KOPT-K1 (cell line): ENCODE results near the gene PPP2R2C.

Experiments
- H3K27ac ChIP-seq: fragments of 200-600 bp; sonication (generic); 2 replicates; pipeline ENCODE4 v1.5.1; 2016; ENCODE audit warnings: antibody characterized with exemption, mild to moderate bottlenecking, low read depth, low read length; ENCODE audit not compliant: poor library complexity, severe bottlenecking
- H3K36me3 ChIP-seq: fragments of 200-600 bp; sonication (generic); 2 replicates; pipeline ENCODE4 v1.5.1; 2017; ENCODE audit warnings: antibody characterized with exemption, mild to moderate bottlenecking, low read length, moderate library complexity; ENCODE audit not compliant: insufficient read depth
- H3K9me3 ChIP-seq: fragments of 200-600 bp; sonication (generic); 2 replicates; pipeline ENCODE4 v1.5.1; 2017; ENCODE audit warnings: antibody characterized with exemption, low read length, mild to moderate bottlenecking; ENCODE audit not compliant: insufficient read depth, poor library complexity, severe bottlenecking

The PPP2R2C gene

GRCh38 chr4:6372649-6373525, 99.5 kb downstream of the PPP2R2C start:
- Histone ChIP-seq H3K27ac (no peak overlapping the region), H3K36me3 (no peaks in the 10 kb centered on the region), H3K9me3 (no peaks in the 10 kb centered on the region)

DNA sequence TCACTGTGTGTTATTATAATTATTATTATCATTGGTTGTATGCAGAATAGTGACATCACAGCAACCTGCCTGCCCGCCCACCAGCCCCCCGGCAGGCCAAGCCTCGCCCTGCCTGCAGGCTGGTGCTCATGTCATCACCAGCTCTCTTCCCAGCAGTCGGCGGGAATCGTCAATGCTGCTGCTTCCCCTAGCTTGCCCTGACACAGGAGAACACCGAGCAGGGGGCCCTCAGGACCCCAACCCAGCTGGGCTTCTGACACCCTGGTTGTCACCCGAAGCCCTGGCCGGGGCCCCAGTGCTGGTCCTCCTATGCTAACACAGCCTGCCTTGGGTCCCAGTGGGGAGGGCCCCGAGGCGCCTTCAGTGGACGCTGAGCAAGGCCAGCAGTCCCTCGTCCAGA, 100.6 kb downstream of the PPP2R2C start:
- H3K36me3 ChIP-seq: no peaks in the 10 kb centered on the region
- no peaks in the 10 kb centered on the region for H3K9me3 ChIP-seq
- H3K27ac ChIP-seq: no peak overlapping the region

- Histone ChIP-seq H3K36me3 (no peaks in the 10 kb centered on the region), H3K9me3 (no peaks in the 10 kb centered on the region), H3K27ac (no peak overlapping the region)
Observed at GRCh38 chr4:6371271-6371670, 101.1 kb downstream of the PPP2R2C start.

DNA sequence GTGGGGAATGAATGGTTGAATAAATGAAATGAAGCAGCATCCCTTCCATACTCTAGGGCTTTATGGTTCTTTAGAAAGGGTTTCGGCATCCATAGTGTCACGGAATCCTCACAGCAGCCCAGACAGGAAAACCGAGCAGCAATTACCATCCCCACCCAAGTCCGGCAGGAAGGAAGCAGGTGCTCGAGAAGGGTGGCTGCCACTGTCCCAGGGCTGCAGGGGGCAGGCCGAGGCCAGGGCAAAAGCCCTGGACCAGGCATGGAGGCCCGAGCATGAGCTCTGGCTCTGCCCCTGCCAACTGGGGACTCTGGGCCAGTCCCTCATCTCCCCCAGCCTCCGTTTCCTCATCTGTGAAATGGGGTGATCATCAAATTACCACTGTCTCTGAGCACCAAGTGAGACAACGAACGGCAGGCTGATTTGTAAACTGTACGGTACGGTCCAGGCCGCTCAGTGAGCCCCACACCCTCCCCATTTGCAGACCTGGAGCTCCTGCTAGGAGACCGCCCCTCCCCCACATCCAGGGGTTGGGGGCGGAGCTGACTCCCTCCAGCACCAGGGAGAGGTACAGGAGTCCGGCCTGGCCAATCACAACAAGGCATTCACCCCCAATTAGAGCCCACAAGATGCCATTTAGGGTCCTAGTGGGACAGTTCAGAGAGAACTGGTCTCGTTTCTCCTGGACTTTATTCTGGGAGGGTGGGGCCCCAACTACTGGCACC, 102.3 kb downstream of the PPP2R2C start:
- no peaks in the 10 kb centered on the region for H3K36me3 ChIP-seq
- no peaks in the 10 kb centered on the region for H3K9me3 ChIP-seq

GRCh38 chr4:6369511-6369910, 102.9 kb downstream of the PPP2R2C start:
- H3K9me3 ChIP-seq: no peaks in the 10 kb centered on the region
- no peaks in the 10 kb centered on the region for H3K36me3 ChIP-seq
- no peak overlapping the region for H3K27ac ChIP-seq

More for the DNA sequence above, 102.3 kb downstream of the PPP2R2C start:
- no peak overlapping the region for H3K27ac ChIP-seq

- no peaks in the 10 kb centered on the region for H3K9me3 ChIP-seq
- no peaks in the 10 kb centered on the region for H3K36me3 ChIP-seq
- no peak overlapping the region for H3K27ac ChIP-seq
Observed at GRCh38 chr4:6369035-6369434, 103.4 kb downstream of the PPP2R2C start.

DNA sequence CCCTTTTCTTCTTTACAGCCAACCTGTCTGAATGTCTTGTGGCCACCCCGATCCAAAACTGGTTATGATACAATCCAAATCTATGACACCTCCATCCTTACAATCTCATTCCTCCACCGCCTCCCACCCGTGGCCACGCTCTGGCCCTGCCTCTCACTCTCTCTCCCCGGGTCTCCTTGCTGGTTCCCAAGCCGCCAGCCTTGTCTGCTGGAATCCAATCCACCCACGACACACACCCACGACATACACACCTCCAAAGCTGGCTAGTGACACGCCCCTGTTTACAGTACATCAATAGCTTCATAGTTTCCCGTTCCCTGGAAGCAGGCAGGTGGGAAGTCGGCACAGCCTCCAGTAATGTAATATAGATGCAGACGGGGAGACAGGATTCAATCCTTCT, 103.8 kb downstream of the PPP2R2C start:
- H3K27ac ChIP-seq: no peak overlapping the region
- no peaks in the 10 kb centered on the region for H3K36me3 ChIP-seq
- H3K9me3 ChIP-seq: no peaks in the 10 kb centered on the region

DNA sequence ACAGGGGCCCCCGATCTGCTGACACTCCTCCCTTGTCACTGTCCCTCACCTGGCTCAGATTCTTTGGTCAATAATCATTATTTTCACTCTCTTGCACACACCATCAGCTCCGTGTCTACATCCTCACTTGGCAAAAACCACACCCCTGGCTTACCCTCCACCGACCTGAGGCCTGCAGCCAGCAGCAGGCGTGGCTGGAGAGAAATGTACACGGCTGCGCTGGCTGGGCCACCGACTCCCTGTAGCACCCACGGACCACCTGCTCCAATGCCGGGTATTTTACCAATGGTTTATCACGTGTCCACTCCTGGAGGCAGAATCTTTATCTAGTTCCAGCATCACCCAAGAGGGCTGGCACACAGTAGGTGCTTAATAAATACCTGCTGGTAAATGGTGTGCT, 104.3 kb downstream of the PPP2R2C start:
- H3K9me3 ChIP-seq: no peaks in the 10 kb centered on the region
- no peaks in the 10 kb centered on the region for H3K36me3 ChIP-seq
- no peak overlapping the region for H3K27ac ChIP-seq

DNA sequence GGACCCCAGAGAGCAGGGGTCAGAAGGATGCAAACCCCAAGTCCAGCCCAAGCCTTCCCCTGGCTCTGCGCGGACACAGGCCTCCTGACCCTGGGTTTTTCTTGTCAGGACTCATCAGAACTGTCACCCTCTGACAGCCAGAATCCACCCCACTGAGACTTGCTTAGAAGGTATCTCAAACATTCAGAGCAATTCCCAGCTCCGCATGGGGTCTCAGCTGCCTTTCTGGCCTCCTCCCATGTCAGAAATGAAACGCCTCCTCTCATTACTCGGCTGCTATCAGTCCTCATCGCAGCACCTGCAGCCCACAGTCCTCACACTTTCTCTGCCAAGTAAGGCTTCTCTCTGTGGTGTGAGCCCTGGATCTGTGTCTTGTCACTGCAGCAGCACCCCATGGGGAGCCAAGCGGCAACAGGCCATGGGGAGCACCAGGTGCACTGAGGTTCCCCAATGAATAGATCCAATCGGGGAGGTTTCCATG, 105.0 kb downstream of the PPP2R2C start:
- Histone ChIP-seq H3K27ac (no peak overlapping the region), H3K36me3 (no peaks in the 10 kb centered on the region), H3K9me3 (no peaks in the 10 kb centered on the region)

GRCh38 chr4:6366581-6366980, 105.8 kb downstream of the PPP2R2C start:
- no peaks in the 10 kb centered on the region for H3K9me3 ChIP-seq
- no peaks in the 10 kb centered on the region for H3K36me3 ChIP-seq

DNA sequence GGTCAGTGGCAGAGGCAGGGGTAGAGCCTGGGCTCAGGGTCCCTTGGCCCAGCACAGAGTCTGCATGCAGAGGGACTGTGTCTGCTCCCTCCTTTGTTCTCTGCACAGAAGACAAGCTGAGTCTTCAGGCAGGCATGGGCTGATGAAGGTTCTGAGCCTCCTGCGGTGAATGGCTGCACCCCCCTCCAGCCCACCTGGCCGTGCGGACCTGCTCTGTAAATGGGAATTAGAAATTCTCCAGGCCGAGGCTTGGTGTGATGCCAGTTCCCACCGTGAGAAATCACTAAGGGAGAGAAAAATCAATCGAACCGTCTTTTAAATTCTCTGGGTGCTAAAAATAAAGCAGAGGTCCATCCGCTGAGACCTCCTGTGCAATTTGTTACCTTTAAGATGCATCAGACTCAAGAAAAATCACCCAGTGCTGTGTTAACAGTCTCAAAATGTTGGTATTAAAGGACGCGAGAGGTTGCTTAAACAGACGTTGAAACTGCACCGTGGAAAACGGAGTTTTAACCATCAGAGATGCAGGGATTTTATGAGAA, 106.8 kb downstream of the PPP2R2C start:
- Histone ChIP-seq H3K9me3 (no peaks in the 10 kb centered on the region), H3K27ac (no peak overlapping the region), H3K36me3 (no peaks in the 10 kb centered on the region)

More at GRCh38 chr4:6366581-6366980, 105.8 kb downstream of the PPP2R2C start:
- H3K27ac ChIP-seq: no peak overlapping the region

- H3K27ac ChIP-seq: no peak overlapping the region
- no peaks in the 10 kb centered on the region for H3K36me3 ChIP-seq
- no peaks in the 10 kb centered on the region for H3K9me3 ChIP-seq
Observed at GRCh38 chr4:6364581-6364980, 107.8 kb downstream of the PPP2R2C start.

- Histone ChIP-seq H3K36me3 (no peaks in the 10 kb centered on the region), H3K9me3 (no peaks in the 10 kb centered on the region), H3K27ac (no peak overlapping the region)
Observed at GRCh38 chr4:6364146-6364545, 108.3 kb downstream of the PPP2R2C start.

- Histone ChIP-seq H3K27ac (no peak overlapping the region), H3K36me3 (no peaks in the 10 kb centered on the region), H3K9me3 (no peaks in the 10 kb centered on the region)
Observed at GRCh38 chr4:6362896-6363295, 109.5 kb downstream of the PPP2R2C start.

DNA sequence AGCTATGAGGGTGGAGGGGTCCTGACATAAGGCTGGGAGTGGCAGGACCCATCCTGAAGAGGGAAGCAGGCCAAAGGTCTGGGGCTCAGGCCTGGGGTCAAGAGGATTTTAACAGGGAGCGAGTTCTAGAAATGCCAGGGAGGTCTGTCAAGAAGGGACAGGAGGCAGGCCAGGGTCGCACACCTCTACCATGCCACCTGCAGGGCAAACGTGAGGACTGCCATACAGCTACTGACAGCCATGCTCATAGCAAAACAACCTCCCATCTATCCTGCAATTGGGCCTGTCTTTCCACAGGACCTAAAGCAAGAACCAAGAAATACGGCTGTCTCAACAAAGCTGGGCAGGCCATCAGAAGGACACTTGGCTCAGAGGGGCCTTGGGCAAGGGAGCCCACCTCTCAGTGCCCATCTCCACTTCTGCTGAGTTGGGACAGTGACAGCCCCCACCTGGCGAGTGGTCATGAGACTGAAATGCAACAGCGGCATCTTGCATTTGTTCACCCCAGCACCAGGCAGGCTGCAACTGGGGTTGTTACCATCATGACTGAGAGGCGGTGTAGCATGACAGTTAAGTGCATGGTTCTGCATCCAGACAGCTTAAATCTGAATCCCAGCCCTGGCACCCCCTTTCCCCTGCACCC, 110.0 kb downstream of the PPP2R2C start:
- no peak overlapping the region for H3K27ac ChIP-seq
- H3K9me3 ChIP-seq: no peaks in the 10 kb centered on the region
- H3K36me3 ChIP-seq: no peaks in the 10 kb centered on the region
